Gastrocnemius medialis (tissue), 4 donors: Measurements from ENCODE around the gene ADM5. TPM values are rescaled to one million over a fixed set of nuclear protein-coding genes. Genes with fewer than 3 reads are reported as not detected.

Experiments
- ATAC-seq, 2 donors: fragments of 150-250 bp; one replicate each; pipeline ENCODE4 v1.9.1; 2016
- DNase-seq, 2 donors: peaks; one replicate each; pipeline ENCODE4 v3.0.0-alpha.2; 2019
- H3K27ac ChIP-seq, 4 donors: fragments of 200-600 bp; sonication (generic); 1 replicate in 1 of 4; 2 replicates in 3 of 4; pipeline ENCODE4 v1.5.1; 2016 to 2018; ENCODE audit warnings: mild to moderate bottlenecking in 2 of 4, moderate library complexity in 1 of 4
- H3K27me3 ChIP-seq, 3 donors: fragments of 200-600 bp; sonication (generic) in 2 of 3; 1 replicate in 1 of 3; 2 replicates in 2 of 3; pipeline versions ENCODE4 v1.5.1 to v1.6.0; 2016 to 2019; ENCODE audit warnings: mild to moderate bottlenecking in 1 of 3, moderate library complexity in 1 of 3
- H3K36me3 ChIP-seq, 2 donors: fragments of 200-600 bp; sonication (generic) in 1 of 2; one replicate each; pipeline ENCODE4 v1.5.1; 2017 to 2018
- H3K4me1 ChIP-seq, 2 donors: fragments of 200-600 bp; sonication (generic) in 1 of 2; one replicate each; pipeline ENCODE4 v1.5.1; 2016 to 2017; ENCODE audit warnings: mild to moderate bottlenecking in 2 of 2
- H3K4me3 ChIP-seq, 4 donors: fragments of 200-600 bp; sonication (generic) in 3 of 4; 1 replicate in 1 of 4; 2 replicates in 3 of 4; pipeline ENCODE4 v1.5.1; 2016 to 2019; ENCODE audit warnings: mild to moderate bottlenecking in 2 of 4
- H3K9me3 ChIP-seq, 3 donors: fragments of 200-600 bp; sonication (generic) in 2 of 3; 1 replicate in 1 of 3; 2 replicates in 2 of 3; pipeline ENCODE4 v1.5.1; 2016 to 2019
- CTCF ChIP-seq, 5 experiments: fragments of 450-650 bp in 3 of 5; fragments of 200-600 bp in 2 of 5; sonication (generic) in 2 of 5; IDR thresholded peaks in 4 of 5; conservative IDR thresholded peaks in 1 of 5; 1 replicate in 4 of 5; 2 replicates in 1 of 5; pipeline ENCODE4 v1.5.1; 2016 to 2019; ENCODE audit warnings: antibody characterized with exemption in 5 of 5, mild to moderate bottlenecking in 3 of 5, moderate library complexity in 3 of 5
- POLR2A ChIP-seq, 2 donors: fragments of 450-650 bp; IDR thresholded peaks; one replicate each; pipeline ENCODE4 v1.6.1; 2017; ENCODE audit warnings: antibody characterized with exemption in 2 of 2, mild to moderate bottlenecking in 2 of 2, moderate library complexity in 2 of 2
- in situ Hi-C, 4 donors: fragments of 200-750 bp; cut with MboI; loops; one replicate each; pipeline versions ENCODE4 v1.15.0 to v1.8.0; 2017; ENCODE audit warnings: low sequenced_read_pairs in 4 of 4
- intact Hi-C: fragments of 100-400 bp; cut with DNase I; formaldehyde crosslinking; loops from one replicate; pipeline ENCODE4 v1.15.1; 2023; ENCODE audit warnings: low total_unique reads
- total RNA-seq, 4 donors: library from RNA; depleted of rRNA; stranded (reverse); fragments of >200 nt; gene quantifications; one replicate each; pipeline versions ENCODE4 v1.1.0 to v1.2.3, GENCODE V29; 2016

Gene ADM5
- total RNA-seq, 4 donors from 2014 or later = 1.0 to 2.1 (median 1.4) TPM; not detected in 1

- no peak overlapping the region for H3K27ac ChIP-seq
- peaks cover 0 to 62% of the 10 kb centered on the region in 2 donors for H3K36me3 ChIP-seq
- no peak overlapping the region for H3K4me3 ChIP-seq
- H3K9me3 ChIP-seq = no peaks in the 10 kb centered on the region
- DNase-seq (no peak), ATAC-seq (no peak)
- no peaks in the 10 kb centered on the region for H3K27me3 ChIP-seq
- intact Hi-C loops = no loop called here
- H3K4me1 ChIP-seq = peaks cover 17 to 19% of the 10 kb centered on the region in 2 donors
- no peak for TF ChIP-seq POLR2A (IDR thresholded peaks at IDR 0.05)
- peak in 4 of 5 experiments; percentile 9 to 34 (median 16) for TF ChIP-seq CTCF (IDR thresholded peaks at IDR 0.05 in 4 of 5, conservative IDR thresholded peaks at IDR 0.05 in 1 of 5)
- in situ Hi-C loops = no loop called here
Observed at GRCh38 chr19:49684251-49684982, 5.0 kb upstream of the ADM5 start.

- DNase-seq = no peak
- Histone ChIP-seq H3K4me1 (peaks cover 15% of the 10 kb centered on the region in 2 donors), H3K27me3 (peaks cover 3 to 6% (median 4%) of the 10 kb centered on the region in 3 donors), H3K27ac (no peak overlapping the region), H3K9me3 (no peaks in the 10 kb centered on the region), H3K4me3 (no peak overlapping the region), H3K36me3 (peaks cover 0 to 62% of the 10 kb centered on the region in 2 donors)
- TF ChIP-seq POLR2A (IDR thresholded peaks at IDR 0.05) = no peak
- TF ChIP-seq CTCF (IDR thresholded peaks at IDR 0.05 in 4 of 5, conservative IDR thresholded peaks at IDR 0.05 in 1 of 5) = no peak
- in situ Hi-C loops = no loop called here
- ATAC-seq = no peak
- intact Hi-C loops = no loop called here
Observed at GRCh38 chr19:49684983-49685553, 4.3 kb upstream of the ADM5 start.

- ATAC-seq = no peak
- intact Hi-C loops = no loop called here
- peaks cover 0 to 62% of the 10 kb centered on the region in 2 donors for H3K36me3 ChIP-seq
- no peak overlapping the region for H3K4me3 ChIP-seq
- H3K27me3 ChIP-seq = peaks cover 3 to 13% (median 7%) of the 10 kb centered on the region in 3 donors
- no peak for TF ChIP-seq CTCF (IDR thresholded peaks at IDR 0.05 in 4 of 5, conservative IDR thresholded peaks at IDR 0.05 in 1 of 5)
- peaks cover 10 to 16% of the 10 kb centered on the region in 2 donors for H3K4me1 ChIP-seq
- no peak for DNase-seq
- in situ Hi-C loops = no loop called here
- H3K27ac ChIP-seq = peak overlapping the region in 2 of 4 donors; percentile 33 to 34
- H3K9me3 ChIP-seq = no peaks in the 10 kb centered on the region
Observed at GRCh38 chr19:49685845-49686332, 3.5 kb upstream of the ADM5 start.

GRCh38 chr19:49686503-49687088, 2.8 kb upstream of the ADM5 start:
- in situ Hi-C loops = no loop called here
- Histone ChIP-seq H3K4me3 (peak overlapping the region in 1 of 4 donors; percentile 59), H3K27me3 (peaks cover 3 to 17% (median 11%) of the 10 kb centered on the region in 3 donors), H3K36me3 (peaks cover 0 to 55% of the 10 kb centered on the region in 2 donors), H3K27ac (peak overlapping the region in 3 of 4 donors; percentile 34 to 72 (median 54)), H3K9me3 (no peaks in the 10 kb centered on the region), H3K4me1 (peaks cover 10 to 13% of the 10 kb centered on the region in 2 donors)
- intact Hi-C loops = no loop called here
- no peak for DNase-seq
- no peak for TF ChIP-seq POLR2A (IDR thresholded peaks at IDR 0.05)
- TF ChIP-seq CTCF (IDR thresholded peaks at IDR 0.05 in 4 of 5, conservative IDR thresholded peaks at IDR 0.05 in 1 of 5) = no peak
- ATAC-seq = no peak
